ENCODE measurements around the gene CXCR5.

The CXCR5 gene

GRCh38 chr11:118914178-118914918 is 30.7 kb downstream of the CXCR5 start:
- no peak for DNase-seq

- peak; percentile 46 to 70 (median 66) for DNase-seq
Observed at GRCh38 chr11:118914987-118915386, 31.3 kb downstream of the CXCR5 start.

- DNase-seq: no peak
Observed at GRCh38 chr11:118915396-118915795, 31.7 kb downstream of the CXCR5 start.

- no peak for DNase-seq
Observed at GRCh38 chr11:118915941-118916841, 32.5 kb downstream of the CXCR5 start.

- DNase-seq: peak in 1 of 3 donors; percentile 34
Observed at GRCh38 chr11:118916842-118917388, 33.2 kb downstream of the CXCR5 start.

GRCh38 chr11:118917481-118918127 is 33.9 kb downstream of the CXCR5 start:
- DNase-seq: peak; percentile 74 to 83 (median 82)

- DNase-seq: no peak
Observed at GRCh38 chr11:118918128-118918685, 34.5 kb downstream of the CXCR5 start.

- no peak for DNase-seq
Observed at GRCh38 chr11:118918686-118919280, 35.1 kb downstream of the CXCR5 start.

- peak; percentile 94 to 95 (median 94) for DNase-seq
Observed at GRCh38 chr11:118921121-118921928, 37.6 kb downstream of the CXCR5 start.

- peak; percentile 61 to 86 (median 64) for DNase-seq
Observed at GRCh38 chr11:118921929-118922744, 38.4 kb downstream of the CXCR5 start.

GRCh38 chr11:118922745-118923627 is 39.3 kb downstream of the CXCR5 start:
- DNase-seq: no peak

- no peak for DNase-seq
Observed at GRCh38 chr11:118923721-118924587, 40.3 kb downstream of the CXCR5 start.

GRCh38 chr11:118924591-118925585 is 41.2 kb downstream of the CXCR5 start:
- DNase-seq: peak in 2 of 3 donors; percentile 44 to 63

GRCh38 chr11:118927554-118928100 is 43.9 kb downstream of the CXCR5 start:
- DNase-seq: no peak

GRCh38 chr11:118928101-118928869 is 44.6 kb downstream of the CXCR5 start:
- peak; percentile 84 to 88 (median 87) for DNase-seq

All from suppressor macrophage treated with lipopolysaccharide for 1 hour (primary cell).